Neural progenitor cell (in vitro differentiated cells): ENCODE measurements around the gene INHBE. TPM values are rescaled to one million over a fixed set of nuclear protein-coding genes. Genes with fewer than 3 reads are reported as not detected.

ENCODE experiments used
- DNase-seq: peaks from one replicate; pipeline ENCODE4 v3.0.0-alpha.2; 2016; ENCODE audit warnings: low spot score
- H2AFZ ChIP-seq: fragments of 200-600 bp; sonication (generic); replicated peaks from 2 replicates; pipeline ENCODE4 v1.6.1; 2016; ENCODE audit warnings: antibody characterized with exemption
- H3F3A ChIP-seq: fragments of 200-600 bp; sonication (generic); 2 replicates; pipeline ENCODE4 v1.6.1; 2016; ENCODE audit warnings: antibody characterized with exemption, low read depth
- H3K27ac ChIP-seq: fragments of 200-600 bp; sonication (generic); 2 replicates; pipeline ENCODE4 v1.5.1; 2016; ENCODE audit warnings: mild to moderate bottlenecking
- H3K27me3 ChIP-seq: fragments of 200-600 bp; sonication (generic); 2 replicates; pipeline ENCODE4 v1.6.1; 2016; ENCODE audit warnings: mild to moderate bottlenecking, moderate library complexity
- H3K36me3 ChIP-seq: fragments of 200-600 bp; sonication (generic); 2 replicates; pipeline ENCODE4 v1.5.1; 2016
- H3K4me1 ChIP-seq: fragments of 200-600 bp; sonication (generic); 2 replicates; pipeline ENCODE4 v1.6.1; 2016; ENCODE audit warnings: mixed run types
- H3K4me2 ChIP-seq: fragments of 200-600 bp; sonication (generic); 2 replicates; pipeline ENCODE4 v1.6.1; 2016
- H3K4me3 ChIP-seq: fragments of 200-600 bp; sonication (generic); 2 replicates; pipeline ENCODE4 v1.5.1; 2016
- H3K79me2 ChIP-seq: fragments of 200-600 bp; sonication (generic); 2 replicates; pipeline ENCODE4 v1.6.1; 2016; ENCODE audit warnings: low read depth
- H3K9ac ChIP-seq: fragments of 200-600 bp; sonication (generic); 2 replicates; pipeline ENCODE4 v1.6.1; 2016
- H3K9me3 ChIP-seq: fragments of 200-600 bp; sonication (generic); 2 replicates; pipeline ENCODE4 v1.5.1; 2016; ENCODE audit warnings: low read depth
- H4K20me1 ChIP-seq: fragments of 200-600 bp; sonication (generic); 2 replicates; pipeline ENCODE4 v1.6.1; 2016; ENCODE audit warnings: low read depth
- H3K27ac Mint-ChIP-seq: 3 replicates; pipeline ENCODE4 v1.8.0; 2021; ENCODE audit warnings: mixed read lengths
- H3K27me3 Mint-ChIP-seq: 2 replicates; pipeline ENCODE4 v1.8.0; 2022; ENCODE audit warnings: low read depth, mild to moderate bottlenecking, inconsistent platforms, moderate library complexity, mixed read lengths; ENCODE audit not compliant: insufficient read depth
- H3K36me3 Mint-ChIP-seq: 3 replicates; pipeline ENCODE4 v1.8.0; 2021; ENCODE audit warnings: mixed read lengths
- H3K4me1 Mint-ChIP-seq: 3 replicates; pipeline ENCODE4 v1.8.0; 2021; ENCODE audit warnings: mixed read lengths
- H3K4me3 Mint-ChIP-seq: 3 replicates; pipeline ENCODE4 v1.8.0; 2021; ENCODE audit warnings: mild to moderate bottlenecking, moderate library complexity, mixed read lengths
- H3K9me3 Mint-ChIP-seq: 3 replicates; pipeline ENCODE4 v1.8.0; 2020; ENCODE audit warnings: mixed read lengths
- EZH2 ChIP-seq: fragments of 200-600 bp; sonication (generic); IDR thresholded peaks from 2 replicates; pipeline ENCODE4 v1.6.1; 2017; ENCODE audit warnings: antibody characterized with exemption, mild to moderate bottlenecking, moderate library complexity
- EZH2phosphoT487 ChIP-seq: fragments of 200-600 bp; sonication (generic); IDR thresholded peaks from 2 replicates; pipeline ENCODE4 v1.6.1; 2017; ENCODE audit warnings: antibody characterized with exemption
- total RNA-seq: library from RNA; depleted of rRNA; stranded (reverse); fragments of >200 nt; gene quantifications from 2 replicates; pipeline ENCODE4 v1.2.3, GENCODE V29; 2015; ENCODE audit warnings: low replicate concordance
- TF ChIP-seq, protein P1 (sequence below): fragments of 200-600 bp; sonication (generic); IDR thresholded peaks from 2 replicates; pipeline ENCODE4 v1.5.1; 2017; ENCODE audit warnings: antibody characterized with exemption, mild to moderate bottlenecking

The INHBE gene
- total RNA-seq, 1 donor from 2014 or later: not detected

DNA sequence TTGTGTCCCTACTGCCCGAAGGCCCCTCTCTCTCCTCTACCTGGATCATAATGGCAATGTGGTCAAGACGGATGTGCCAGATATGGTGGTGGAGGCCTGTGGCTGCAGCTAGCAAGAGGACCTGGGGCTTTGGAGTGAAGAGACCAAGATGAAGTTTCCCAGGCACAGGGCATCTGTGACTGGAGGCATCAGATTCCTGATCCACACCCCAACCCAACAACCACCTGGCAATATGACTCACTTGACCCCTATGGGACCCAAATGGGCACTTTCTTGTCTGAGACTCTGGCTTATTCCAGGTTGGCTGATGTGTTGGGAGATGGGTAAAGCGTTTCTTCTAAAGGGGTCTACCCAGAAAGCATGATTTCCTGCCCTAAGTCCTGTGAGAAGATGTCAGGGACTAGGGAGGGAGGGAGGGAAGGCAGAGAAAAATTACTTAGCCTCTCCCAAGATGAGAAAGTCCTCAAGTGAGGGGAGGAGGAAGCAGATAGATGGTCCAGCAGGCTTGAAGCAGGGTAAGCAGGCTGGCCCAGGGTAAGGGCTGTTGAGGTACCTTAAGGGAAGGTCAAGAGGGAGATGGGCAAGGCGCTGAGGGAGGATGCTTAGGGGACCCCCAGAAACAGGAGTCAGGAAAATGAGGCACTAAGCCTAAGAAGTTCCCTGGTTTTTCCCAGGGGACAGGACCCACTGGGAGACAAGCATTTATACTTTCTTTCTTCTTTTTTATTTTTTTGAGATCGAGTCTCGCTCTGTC, 1.8 kb downstream of the INHBE start:
- Histone ChIP-seq H3K4me1 (peaks cover 37% of the 10 kb centered on the region), H3K9me3 (no peaks in the 10 kb centered on the region), H3K27me3 (peaks cover 6% of the 10 kb centered on the region), H3K9ac (no peak overlapping the region), H3F3A (peaks cover 23% of the 10 kb centered on the region), H3K4me2 (no peak overlapping the region), H3K4me3 (no peak overlapping the region), H3K36me3 (no peaks in the 10 kb centered on the region), H4K20me1 (peaks cover 18% of the 10 kb centered on the region), H3K79me2 (no peaks in the 10 kb centered on the region), H3K27ac (no peak overlapping the region), H2AFZ (no peak overlapping the region)
- no peak for DNase-seq
- H3K27me3 Mint-ChIP-seq: peaks cover 30% of the 10 kb centered on the region
- no peak overlapping the region for H3K4me3 Mint-ChIP-seq
- no peaks in the 10 kb centered on the region for H3K36me3 Mint-ChIP-seq
- no peaks in the 10 kb centered on the region for H3K9me3 Mint-ChIP-seq
- H3K4me1 Mint-ChIP-seq: peaks cover 51% of the 10 kb centered on the region
- no peak overlapping the region for H3K27ac Mint-ChIP-seq
- TF ChIP-seq, protein P1, sequence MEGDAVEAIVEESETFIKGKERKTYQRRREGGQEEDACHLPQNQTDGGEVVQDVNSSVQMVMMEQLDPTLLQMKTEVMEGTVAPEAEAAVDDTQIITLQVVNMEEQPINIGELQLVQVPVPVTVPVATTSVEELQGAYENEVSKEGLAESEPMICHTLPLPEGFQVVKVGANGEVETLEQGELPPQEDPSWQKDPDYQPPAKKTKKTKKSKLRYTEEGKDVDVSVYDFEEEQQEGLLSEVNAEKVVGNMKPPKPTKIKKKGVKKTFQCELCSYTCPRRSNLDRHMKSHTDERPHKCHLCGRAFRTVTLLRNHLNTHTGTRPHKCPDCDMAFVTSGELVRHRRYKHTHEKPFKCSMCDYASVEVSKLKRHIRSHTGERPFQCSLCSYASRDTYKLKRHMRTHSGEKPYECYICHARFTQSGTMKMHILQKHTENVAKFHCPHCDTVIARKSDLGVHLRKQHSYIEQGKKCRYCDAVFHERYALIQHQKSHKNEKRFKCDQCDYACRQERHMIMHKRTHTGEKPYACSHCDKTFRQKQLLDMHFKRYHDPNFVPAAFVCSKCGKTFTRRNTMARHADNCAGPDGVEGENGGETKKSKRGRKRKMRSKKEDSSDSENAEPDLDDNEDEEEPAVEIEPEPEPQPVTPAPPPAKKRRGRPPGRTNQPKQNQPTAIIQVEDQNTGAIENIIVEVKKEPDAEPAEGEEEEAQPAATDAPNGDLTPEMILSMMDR: no peak
- no peak for TF ChIP-seq EZH2phosphoT487
- no peak for TF ChIP-seq EZH2

DNA sequence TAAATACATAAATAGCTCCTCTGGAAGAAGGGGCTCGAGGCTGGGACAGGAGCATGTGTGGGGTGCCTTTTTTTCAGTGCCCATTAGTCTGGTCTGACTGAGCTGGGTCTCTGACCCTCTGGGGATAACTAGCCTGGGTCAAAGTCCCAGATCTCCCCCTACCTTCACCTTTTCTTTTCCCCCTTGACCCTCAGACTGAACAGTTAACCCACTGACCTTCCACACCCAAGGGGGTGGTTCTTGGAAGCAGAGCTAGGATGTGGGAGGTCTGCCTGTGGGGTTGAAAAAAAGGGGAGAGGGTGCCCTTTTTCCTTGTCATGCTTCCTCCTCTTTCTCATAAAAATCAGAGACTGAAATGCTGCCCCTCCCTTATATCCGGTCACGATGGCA, 3.6 kb downstream of the INHBE start:
- Histone ChIP-seq H3K9me3 (no peaks in the 10 kb centered on the region), H2AFZ (no peak overlapping the region), H3K4me3 (peak overlapping the region; percentile 56), H3K4me2 (peak overlapping the region; percentile 86), H3K36me3 (no peaks in the 10 kb centered on the region), H3K27me3 (peaks cover 16% of the 10 kb centered on the region), H4K20me1 (peaks cover 20% of the 10 kb centered on the region), H3F3A (peaks cover 33% of the 10 kb centered on the region), H3K79me2 (no peaks in the 10 kb centered on the region), H3K27ac (no peak overlapping the region), H3K4me1 (peaks cover 35% of the 10 kb centered on the region), H3K9ac (no peak overlapping the region)
- peaks cover 48% of the 10 kb centered on the region for H3K4me1 Mint-ChIP-seq
- TF ChIP-seq EZH2phosphoT487 (no peak), EZH2 (no peak)
- TF ChIP-seq, protein P1: no peak
- no peaks in the 10 kb centered on the region for H3K9me3 Mint-ChIP-seq
- no peak for DNase-seq
- H3K36me3 Mint-ChIP-seq: no peaks in the 10 kb centered on the region
- H3K4me3 Mint-ChIP-seq: peak overlapping the region; percentile 94
- no peak overlapping the region for H3K27ac Mint-ChIP-seq
- H3K27me3 Mint-ChIP-seq: peaks cover 31% of the 10 kb centered on the region

DNA sequence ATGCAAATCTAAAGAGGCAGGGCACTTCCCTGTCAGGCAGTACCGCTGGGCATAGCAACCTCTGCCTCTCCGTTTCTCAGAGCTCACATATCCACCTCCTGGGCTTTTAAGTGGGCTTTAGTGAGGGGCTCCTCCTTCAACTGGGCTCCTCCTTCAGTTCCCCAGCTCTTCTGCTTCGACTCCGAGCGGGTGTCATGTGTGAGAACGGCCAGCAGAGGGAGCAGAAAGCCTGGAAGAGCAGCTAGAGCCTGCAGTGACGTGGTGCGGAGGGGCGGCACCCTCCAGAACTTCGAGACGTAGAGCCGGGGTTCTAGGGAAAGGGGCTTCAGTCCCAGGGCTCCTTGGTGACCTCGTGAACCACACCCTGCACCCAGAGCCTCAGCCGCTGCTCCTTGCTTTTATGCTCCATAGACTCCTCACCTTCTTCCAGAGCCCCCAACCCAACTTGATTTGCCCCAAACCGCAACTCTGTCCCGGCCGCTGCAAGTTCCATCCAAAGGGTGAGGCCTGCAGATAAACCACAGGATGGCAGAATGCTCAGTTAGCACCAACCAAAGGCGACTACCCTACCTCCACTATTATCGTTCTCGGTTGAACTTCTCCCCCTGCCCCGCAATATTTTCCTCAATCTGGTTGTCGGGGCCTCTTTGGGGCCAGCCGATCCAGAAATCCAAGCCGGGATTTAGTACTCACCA, 4.1 kb downstream of the INHBE start:
- H3K27ac Mint-ChIP-seq: no peak overlapping the region
- H3K9me3 Mint-ChIP-seq: no peaks in the 10 kb centered on the region
- no peak overlapping the region for H3K9ac ChIP-seq
- H4K20me1 ChIP-seq: peaks cover 20% of the 10 kb centered on the region
- H3K36me3 Mint-ChIP-seq: no peaks in the 10 kb centered on the region
- H3K9me3 ChIP-seq: no peaks in the 10 kb centered on the region
- no peaks in the 10 kb centered on the region for H3K36me3 ChIP-seq
- peaks cover 48% of the 10 kb centered on the region for H3K4me1 Mint-ChIP-seq
- peak overlapping the region; percentile 56 for H3K4me3 ChIP-seq
- DNase-seq: peak; percentile 96
- peaks cover 31% of the 10 kb centered on the region for H3K27me3 Mint-ChIP-seq
- no peak overlapping the region for H3K27ac ChIP-seq
- peaks cover 16% of the 10 kb centered on the region for H3K27me3 ChIP-seq
- TF ChIP-seq EZH2 (peak; percentile 44), EZH2phosphoT487 (no peak)
- TF ChIP-seq, protein P1: peak; percentile 84
- peaks cover 35% of the 10 kb centered on the region for H3K4me1 ChIP-seq
- peak overlapping the region; percentile 69 for H2AFZ ChIP-seq
- H3F3A ChIP-seq: peaks cover 33% of the 10 kb centered on the region
- H3K79me2 ChIP-seq: no peaks in the 10 kb centered on the region
- peak overlapping the region; percentile 94 for H3K4me3 Mint-ChIP-seq
- H3K4me2 ChIP-seq: peak overlapping the region; percentile 86
